Measurements from ENCODE around the gene PCSK2.

Gene PCSK2

GRCh38 chr20:17380801-17381200 lies 154.0 kb downstream of the PCSK2 start:
- DNase-seq (ENCODE audit: low read depth), result no peak
- TF ChIP-seq CTCF (IDR thresholded peaks at IDR 0.05; ENCODE audit: insufficient read depth, low read depth, low read length, missing control alignments), result no peak
- H3K4me3 ChIP-seq (ENCODE audit: low read length), result no peak overlapping the region

GRCh38 chr20:17381724-17382123 lies 154.9 kb downstream of the PCSK2 start:
- no peak overlapping the region for H3K4me3 ChIP-seq (ENCODE audit: low read length)
- peak; percentile 32 for DNase-seq (ENCODE audit: low read depth)
- no peak for TF ChIP-seq CTCF (IDR thresholded peaks at IDR 0.05; ENCODE audit: insufficient read depth, low read depth, low read length, missing control alignments)

DNA sequence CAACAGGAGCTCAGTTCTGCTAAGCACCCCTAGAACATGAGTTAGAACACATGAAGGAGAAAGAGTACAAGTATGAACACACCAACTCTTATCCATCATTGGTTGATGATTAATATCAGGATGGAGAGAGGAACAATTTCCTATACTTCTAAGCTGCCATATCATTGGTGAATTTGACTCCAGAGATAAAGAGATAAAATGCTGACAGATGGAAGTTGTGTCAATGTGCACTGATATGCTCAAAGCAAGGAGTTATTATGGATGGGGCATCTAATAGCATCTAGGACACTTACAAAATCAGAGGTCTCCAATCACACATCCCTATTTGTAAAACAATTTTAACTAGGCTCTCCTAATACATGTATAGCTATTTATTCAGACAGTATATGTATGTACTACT lies 159.0 kb downstream of the PCSK2 start:
- TF ChIP-seq CTCF (IDR thresholded peaks at IDR 0.05; ENCODE audit: insufficient read depth, low read depth, low read length, missing control alignments), result no peak
- no peak for DNase-seq (ENCODE audit: low read depth)
- H3K4me3 ChIP-seq (ENCODE audit: low read length), result no peak overlapping the region

DNA sequence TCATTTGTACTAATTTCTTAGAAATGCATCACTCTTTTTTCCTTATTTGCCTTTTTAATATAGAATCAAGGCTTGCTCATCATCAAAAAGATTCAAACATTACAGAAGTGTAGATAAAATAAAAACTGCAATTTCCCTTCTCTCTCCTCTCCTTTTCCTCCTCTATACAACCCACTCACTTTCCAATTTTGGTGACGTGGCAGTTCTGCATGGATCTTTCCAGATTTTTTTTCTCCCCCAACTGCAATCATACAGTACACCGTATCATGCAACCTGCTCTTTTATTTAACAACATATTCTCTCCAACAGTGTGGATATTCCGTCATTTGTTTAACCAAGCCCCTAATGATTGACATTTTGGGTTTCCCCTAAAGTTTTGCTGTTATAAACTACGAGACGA lies 163.8 kb downstream of the PCSK2 start:
- H3K4me3 ChIP-seq (ENCODE audit: low read length), result no peak overlapping the region
- DNase-seq (ENCODE audit: low read depth), result no peak
- TF ChIP-seq CTCF (IDR thresholded peaks at IDR 0.05; ENCODE audit: insufficient read depth, low read depth, low read length, missing control alignments), result no peak

DNA sequence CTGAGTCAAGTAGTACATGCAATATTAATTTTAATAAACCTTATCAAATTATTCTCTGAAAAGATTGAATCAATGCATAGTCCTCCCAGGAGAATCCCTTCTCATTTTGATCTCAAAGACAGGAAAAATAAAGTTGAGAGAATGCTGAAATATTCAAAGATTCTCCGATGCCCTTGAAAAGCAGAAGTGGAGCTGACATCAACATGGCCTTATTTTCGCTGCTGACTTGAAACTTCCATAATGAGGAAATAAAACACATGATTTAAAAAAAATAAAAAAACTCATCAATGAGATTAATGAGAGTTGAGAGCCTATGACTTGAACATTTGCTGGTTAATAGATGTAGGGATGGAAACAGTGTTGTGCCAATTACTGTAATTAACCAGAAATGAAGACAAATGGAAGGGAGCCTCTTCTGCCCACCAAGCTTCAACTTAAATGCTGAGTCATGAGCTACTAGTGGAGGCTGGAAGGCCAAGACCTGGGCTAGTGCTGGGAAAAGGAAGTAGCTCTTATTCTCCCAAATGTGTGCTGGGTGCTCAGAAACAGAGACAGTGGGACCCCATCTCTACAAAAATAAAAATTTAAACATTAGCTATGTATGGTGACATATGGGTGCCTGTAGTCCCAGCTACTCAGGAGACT lies 164.4 kb downstream of the PCSK2 start:
- no peak overlapping the region for H3K4me3 ChIP-seq (ENCODE audit: low read length)
- no peak for DNase-seq (ENCODE audit: low read depth)
- TF ChIP-seq CTCF (IDR thresholded peaks at IDR 0.05; ENCODE audit: insufficient read depth, low read depth, low read length, missing control alignments), result no peak

DNA sequence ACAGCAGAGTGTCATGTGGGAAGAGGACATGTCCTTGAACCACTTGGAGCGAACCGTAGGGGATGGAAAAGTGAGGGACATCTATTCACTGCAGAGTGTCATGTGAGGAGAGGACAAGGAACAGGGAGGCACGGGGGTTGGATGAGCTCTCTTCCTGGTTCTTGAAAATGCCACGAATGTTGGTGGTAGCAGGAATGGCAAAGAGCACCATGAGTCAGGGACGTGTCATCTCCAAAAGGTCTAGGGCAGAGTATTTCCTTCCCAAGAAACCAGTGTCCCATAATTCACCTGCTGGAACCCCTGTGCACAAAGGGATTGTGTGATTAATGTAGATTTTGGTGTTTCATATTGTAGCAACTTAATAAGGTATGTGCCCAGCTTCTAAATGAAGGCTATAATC lies 167.6 kb downstream of the PCSK2 start:
- H3K4me3 ChIP-seq (ENCODE audit: low read length), result no peak overlapping the region

More for the DNA sequence above, 167.6 kb downstream of the PCSK2 start:
- DNase-seq (ENCODE audit: low read depth), result peak; percentile 18
- TF ChIP-seq CTCF (IDR thresholded peaks at IDR 0.05; ENCODE audit: insufficient read depth, low read depth, low read length, missing control alignments), result no peak
